HepG2 (cell line): Measurements from ENCODE around the gene SS18L1. TPM values are rescaled to one million over a fixed set of nuclear protein-coding genes. Genes with fewer than 3 reads are reported as not detected.

Source experiments
- BORCS8-MEF2B ChIP-seq: sonication (generic); formaldehyde crosslinking; IDR thresholded peaks from 2 replicates; pipeline ENCODE4 v1.8.0; 2022; ENCODE audit warnings: mild to moderate bottlenecking, missing genetic modification reagents
- FOXC1 ChIP-seq: sonication (generic); formaldehyde crosslinking; IDR thresholded peaks from 2 replicates; pipeline ENCODE4 v1.8.0; 2022; ENCODE audit warnings: mild to moderate bottlenecking, missing genetic modification reagents, borderline replicate concordance
- HNF4A ChIP-seq: sonication (generic); formaldehyde crosslinking; IDR thresholded peaks from 2 replicates; pipeline ENCODE4 v1.4.0; 2020; ENCODE audit warnings: missing genetic modification reagents
- MAZ ChIP-seq, 2 experiments: sonication (generic) in 1 of 2; formaldehyde crosslinking in 1 of 2; IDR thresholded peaks; 2 replicates each; pipeline versions ENCODE4 v1.5.0 to v1.6.1; 2012 to 2020; ENCODE audit warnings: low read depth in 2 of 2, mild to moderate bottlenecking in 2 of 2, borderline replicate concordance in 1 of 2, improper control_type of control experiment in 1 of 2, low read length in 1 of 2, missing genetic modification reagents in 1 of 2, moderate library complexity in 1 of 2
- PITX1 ChIP-seq: sonication (generic); formaldehyde crosslinking; IDR thresholded peaks from 2 replicates; pipeline ENCODE4 v1.5.1; 2020; ENCODE audit warnings: mild to moderate bottlenecking, missing genetic modification reagents
- SP4 ChIP-seq: sonication (generic); formaldehyde crosslinking; IDR thresholded peaks from 2 replicates; pipeline ENCODE4 v1.8.1; 2023; ENCODE audit warnings: mild to moderate bottlenecking, missing genetic modification reagents
- ZMAT3 ChIP-seq: sonication (generic); formaldehyde crosslinking; conservative IDR thresholded peaks from 2 replicates; pipeline ENCODE4 v1.7.0; 2021; ENCODE audit warnings: missing genetic modification reagents
- ZNF543 ChIP-seq: sonication (generic); formaldehyde crosslinking; IDR thresholded peaks from 2 replicates; pipeline ENCODE4 v1.4.0; 2020; ENCODE audit warnings: mild to moderate bottlenecking, missing genetic modification reagents
- ZNF557 ChIP-seq: sonication (generic); formaldehyde crosslinking; IDR thresholded peaks from 2 replicates; pipeline ENCODE4 v1.4.0; 2020; ENCODE audit warnings: missing genetic modification reagents
- ZNF703 ChIP-seq: sonication (generic); formaldehyde crosslinking; IDR thresholded peaks from 2 replicates; pipeline ENCODE4 v1.5.1; 2020; ENCODE audit warnings: missing genetic modification reagents, mild to moderate bottlenecking, moderate library complexity, borderline replicate concordance
- ZSCAN12 ChIP-seq: sonication (generic); formaldehyde crosslinking; IDR thresholded peaks from 2 replicates; pipeline ENCODE4 v1.9.0; 2021; ENCODE audit warnings: mild to moderate bottlenecking, missing genetic modification reagents
- polyA plus RNA-seq, 8 experiments: library from polyadenylated mRNA; depleted of rRNA in 3 of 8; stranded (reverse) in 7 of 8; unstranded in 1 of 8; fragments of >200 nt; fragmentation: Illumina TruSeq in 4 of 8; extraction: Trizol in 4 of 8; gene quantifications; 2 replicates each; pipeline versions ENCODE4 v1.2.1 to v1.2.3, GENCODE V29; 2011 to 2016; ENCODE audit warnings: low read depth in 4 of 8, missing spikeins in 1 of 8, mixed read lengths in 1 of 8; ENCODE audit not compliant: insufficient read depth in 1 of 8
- total RNA-seq, 5 experiments: library from RNA; depleted of rRNA; stranded (reverse); fragments of >200 nt; fragmentation: Illumina TruSeq; extraction: Trizol; gene quantifications; 2 replicates each; pipeline ENCODE4 v1.2.3, GENCODE V29; 2016; ENCODE audit warnings: low read depth in 1 of 5
- TF ChIP-seq, protein P1 (sequence below): sonication (generic); formaldehyde crosslinking; IDR thresholded peaks from 2 replicates; pipeline ENCODE4 v1.5.0; 2020; ENCODE audit warnings: mild to moderate bottlenecking, missing genetic modification reagents, borderline replicate concordance
- TF ChIP-seq, protein P2 (sequence below): sonication (generic); formaldehyde crosslinking; conservative IDR thresholded peaks from 2 replicates; pipeline ENCODE4 v1.4.0; 2020; ENCODE audit warnings: mild to moderate bottlenecking, missing genetic modification reagents, moderate library complexity
- TF ChIP-seq, protein P3 (sequence below): sonication (generic); formaldehyde crosslinking; IDR thresholded peaks from 2 replicates; pipeline ENCODE4 v1.8.0; 2023; ENCODE audit warnings: mild to moderate bottlenecking, missing genetic modification reagents
- TF ChIP-seq, protein P4 (sequence below): IDR thresholded peaks from 2 replicates; pipeline ENCODE4 v1.6.1; 2016; ENCODE audit warnings: missing compliant biosample characterization, missing genetic modification reagents, borderline replicate concordance
- TF ChIP-seq, protein P5 (sequence below): sonication (generic); formaldehyde crosslinking; IDR thresholded peaks from 2 replicates; pipeline ENCODE4 v1.4.0; 2020; ENCODE audit warnings: missing genetic modification reagents, low read depth, mild to moderate bottlenecking, borderline replicate concordance

SS18L1 gene
- total and polyA plus RNA-seq, 2 of the 13 experiments (the other 11 are each of a cell fraction or from before 2014, with no cell fraction given) = 17.8 to 27.6 TPM

DNA sequence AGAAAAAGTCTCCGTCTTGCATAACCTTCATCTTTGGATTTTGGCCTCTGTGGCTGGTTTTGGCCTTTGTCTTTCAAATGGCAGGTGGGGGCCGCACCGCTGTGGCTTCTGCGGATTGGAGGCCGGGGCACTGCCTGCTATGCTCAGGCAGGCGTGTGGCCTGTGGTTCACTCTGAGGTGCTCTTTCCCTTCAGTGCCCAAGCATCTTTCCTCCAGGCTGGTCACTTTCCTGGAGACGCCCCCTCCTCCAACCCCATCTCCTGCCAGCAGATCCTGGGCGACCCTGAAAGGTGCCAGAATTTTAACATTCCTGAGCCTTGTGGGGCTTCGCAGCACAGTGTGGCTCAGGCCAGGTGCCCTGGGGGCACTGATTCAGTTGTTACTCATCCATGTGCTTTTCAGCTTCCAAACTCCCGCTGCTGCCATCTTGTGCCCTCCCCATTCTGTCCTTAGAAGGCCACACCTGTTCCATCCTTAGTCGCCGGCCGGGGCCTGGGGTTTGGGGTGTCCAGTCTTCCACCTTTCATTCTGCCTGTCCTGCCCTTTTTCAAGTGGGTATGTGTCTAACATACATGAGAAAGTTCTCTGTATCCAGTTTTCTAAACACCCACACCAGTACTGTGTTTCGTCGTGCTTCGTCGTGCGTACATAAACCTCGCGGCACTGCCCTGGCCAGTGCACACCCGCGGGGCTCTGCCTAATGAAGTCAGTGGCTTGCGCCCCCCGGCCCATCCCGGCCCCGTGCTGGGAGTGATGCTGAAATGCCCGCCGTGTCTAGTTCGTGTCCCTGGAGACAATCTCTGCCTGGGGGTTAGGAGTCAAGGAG, 12.1 kb downstream of the SS18L1 start (continued):
- TF ChIP-seq, protein P1, sequence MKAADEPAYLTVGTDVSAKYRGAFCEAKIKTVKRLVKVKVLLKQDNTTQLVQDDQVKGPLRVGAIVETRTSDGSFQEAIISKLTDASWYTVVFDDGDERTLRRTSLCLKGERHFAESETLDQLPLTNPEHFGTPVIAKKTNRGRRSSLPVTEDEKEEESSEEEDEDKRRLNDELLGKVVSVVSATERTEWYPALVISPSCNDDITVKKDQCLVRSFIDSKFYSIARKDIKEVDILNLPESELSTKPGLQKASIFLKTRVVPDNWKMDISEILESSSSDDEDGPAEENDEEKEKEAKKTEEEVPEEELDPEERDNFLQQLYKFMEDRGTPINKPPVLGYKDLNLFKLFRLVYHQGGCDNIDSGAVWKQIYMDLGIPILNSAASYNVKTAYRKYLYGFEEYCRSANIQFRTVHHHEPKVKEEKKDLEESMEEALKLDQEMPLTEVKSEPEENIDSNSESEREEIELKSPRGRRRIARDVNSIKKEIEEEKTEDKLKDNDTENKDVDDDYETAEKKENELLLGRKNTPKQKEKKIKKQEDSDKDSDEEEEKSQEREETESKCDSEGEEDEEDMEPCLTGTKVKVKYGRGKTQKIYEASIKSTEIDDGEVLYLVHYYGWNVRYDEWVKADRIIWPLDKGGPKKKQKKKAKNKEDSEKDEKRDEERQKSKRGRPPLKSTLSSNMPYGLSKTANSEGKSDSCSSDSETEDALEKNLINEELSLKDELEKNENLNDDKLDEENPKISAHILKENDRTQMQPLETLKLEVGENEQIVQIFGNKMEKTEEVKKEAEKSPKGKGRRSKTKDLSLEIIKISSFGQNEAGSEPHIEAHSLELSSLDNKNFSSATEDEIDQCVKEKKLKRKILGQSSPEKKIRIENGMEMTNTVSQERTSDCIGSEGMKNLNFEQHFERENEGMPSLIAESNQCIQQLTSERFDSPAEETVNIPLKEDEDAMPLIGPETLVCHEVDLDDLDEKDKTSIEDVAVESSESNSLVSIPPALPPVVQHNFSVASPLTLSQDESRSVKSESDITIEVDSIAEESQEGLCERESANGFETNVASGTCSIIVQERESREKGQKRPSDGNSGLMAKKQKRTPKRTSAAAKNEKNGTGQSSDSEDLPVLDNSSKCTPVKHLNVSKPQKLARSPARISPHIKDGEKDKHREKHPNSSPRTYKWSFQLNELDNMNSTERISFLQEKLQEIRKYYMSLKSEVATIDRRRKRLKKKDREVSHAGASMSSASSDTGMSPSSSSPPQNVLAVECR (CRISPR knock-in tag) = peak; percentile 69; the same call in 1 of the 2 replicates
- TF ChIP-seq MAZ (IDR thresholded peaks at IDR 0.05; ENCODE audit: borderline replicate concordance, low read depth, low read length) (peak; percentile 53; the same call in 1 of the 2 replicates), MAZ (CRISPR knock-in tag; IDR thresholded peaks at IDR 0.05; ENCODE audit: low read depth) (0 out of 2 replicates have a peak, but pooled peaks have one; percentile 45), PITX1 (CRISPR knock-in tag) (peak; percentile 69; the same call in 1 of the 2 replicates), BORCS8-MEF2B (no peak), ZNF557 (no peak), ZSCAN12 (no peak), FOXC1 (CRISPR knock-in tag) (no peak; the same call in 1 of the 2 replicates), ZMAT3 (CRISPR knock-in tag) (peak; percentile 78), SP4 (CRISPR knock-in tag) (peak; percentile 60; the same call in 1 of the 2 replicates), HNF4A (peak; percentile 97), ZNF543 (CRISPR knock-in tag) (0 out of 2 replicates have a peak, but pooled peaks have one; percentile 63), ZNF703 (CRISPR knock-in tag) (no peak)
- TF ChIP-seq, protein P2, sequence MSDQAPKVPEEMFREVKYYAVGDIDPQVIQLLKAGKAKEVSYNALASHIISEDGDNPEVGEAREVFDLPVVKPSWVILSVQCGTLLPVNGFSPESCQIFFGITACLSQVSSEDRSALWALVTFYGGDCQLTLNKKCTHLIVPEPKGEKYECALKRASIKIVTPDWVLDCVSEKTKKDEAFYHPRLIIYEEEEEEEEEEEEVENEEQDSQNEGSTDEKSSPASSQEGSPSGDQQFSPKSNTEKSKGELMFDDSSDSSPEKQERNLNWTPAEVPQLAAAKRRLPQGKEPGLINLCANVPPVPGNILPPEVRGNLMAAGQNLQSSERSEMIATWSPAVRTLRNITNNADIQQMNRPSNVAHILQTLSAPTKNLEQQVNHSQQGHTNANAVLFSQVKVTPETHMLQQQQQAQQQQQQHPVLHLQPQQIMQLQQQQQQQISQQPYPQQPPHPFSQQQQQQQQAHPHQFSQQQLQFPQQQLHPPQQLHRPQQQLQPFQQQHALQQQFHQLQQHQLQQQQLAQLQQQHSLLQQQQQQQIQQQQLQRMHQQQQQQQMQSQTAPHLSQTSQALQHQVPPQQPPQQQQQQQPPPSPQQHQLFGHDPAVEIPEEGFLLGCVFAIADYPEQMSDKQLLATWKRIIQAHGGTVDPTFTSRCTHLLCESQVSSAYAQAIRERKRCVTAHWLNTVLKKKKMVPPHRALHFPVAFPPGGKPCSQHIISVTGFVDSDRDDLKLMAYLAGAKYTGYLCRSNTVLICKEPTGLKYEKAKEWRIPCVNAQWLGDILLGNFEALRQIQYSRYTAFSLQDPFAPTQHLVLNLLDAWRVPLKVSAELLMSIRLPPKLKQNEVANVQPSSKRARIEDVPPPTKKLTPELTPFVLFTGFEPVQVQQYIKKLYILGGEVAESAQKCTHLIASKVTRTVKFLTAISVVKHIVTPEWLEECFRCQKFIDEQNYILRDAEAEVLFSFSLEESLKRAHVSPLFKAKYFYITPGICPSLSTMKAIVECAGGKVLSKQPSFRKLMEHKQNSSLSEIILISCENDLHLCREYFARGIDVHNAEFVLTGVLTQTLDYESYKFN = peak; percentile 88
- TF ChIP-seq, protein P3, sequence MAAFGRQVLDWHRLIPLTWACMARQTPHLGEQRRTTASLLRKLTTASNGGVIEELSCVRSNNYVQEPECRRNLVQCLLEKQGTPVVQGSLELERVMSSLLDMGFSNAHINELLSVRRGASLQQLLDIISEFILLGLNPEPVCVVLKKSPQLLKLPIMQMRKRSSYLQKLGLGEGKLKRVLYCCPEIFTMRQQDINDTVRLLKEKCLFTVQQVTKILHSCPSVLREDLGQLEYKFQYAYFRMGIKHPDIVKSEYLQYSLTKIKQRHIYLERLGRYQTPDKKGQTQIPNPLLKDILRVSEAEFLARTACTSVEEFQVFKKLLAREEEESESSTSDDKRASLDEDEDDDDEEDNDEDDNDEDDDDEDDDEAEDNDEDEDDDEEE (CRISPR knock-in tag) = peak; percentile 29; the same call in 1 of the 2 replicates
- TF ChIP-seq, protein P4, sequence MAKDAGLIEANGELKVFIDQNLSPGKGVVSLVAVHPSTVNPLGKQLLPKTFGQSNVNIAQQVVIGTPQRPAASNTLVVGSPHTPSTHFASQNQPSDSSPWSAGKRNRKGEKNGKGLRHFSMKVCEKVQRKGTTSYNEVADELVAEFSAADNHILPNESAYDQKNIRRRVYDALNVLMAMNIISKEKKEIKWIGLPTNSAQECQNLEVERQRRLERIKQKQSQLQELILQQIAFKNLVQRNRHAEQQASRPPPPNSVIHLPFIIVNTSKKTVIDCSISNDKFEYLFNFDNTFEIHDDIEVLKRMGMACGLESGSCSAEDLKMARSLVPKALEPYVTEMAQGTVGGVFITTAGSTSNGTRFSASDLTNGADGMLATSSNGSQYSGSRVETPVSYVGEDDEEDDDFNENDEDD (CRISPR knock-in tag) = no peak
- TF ChIP-seq, protein P5, sequence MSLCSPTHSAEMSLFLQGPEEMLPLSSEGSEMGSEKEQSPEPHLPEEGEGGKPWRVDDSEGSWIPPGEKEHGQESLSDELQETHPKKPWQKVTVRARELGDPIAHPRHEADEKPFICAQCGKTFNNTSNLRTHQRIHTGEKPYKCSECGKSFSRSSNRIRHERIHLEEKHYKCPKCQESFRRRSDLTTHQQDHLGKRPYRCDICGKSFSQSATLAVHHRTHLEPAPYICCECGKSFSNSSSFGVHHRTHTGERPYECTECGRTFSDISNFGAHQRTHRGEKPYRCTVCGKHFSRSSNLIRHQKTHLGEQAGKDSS (CRISPR knock-in tag) = 0 out of 2 replicates have a peak, but pooled peaks have one; percentile 58
